Smooth muscle cell of bladder (primary cell): Measurements from ENCODE around the gene DSE. TPM values are rescaled to one million over a fixed set of nuclear protein-coding genes. Genes with fewer than 3 reads are reported as not detected.

ENCODE experiments used
- total RNA-seq: library from RNA; depleted of rRNA; stranded (reverse); fragments of >200 nt; gene quantifications from 2 replicates; pipeline ENCODE4 v1.2.3, GENCODE V29; 2014

The DSE gene
- total RNA-seq = 160 and 229 TPM in 2 replicates

GRCh38 chr6:116370760-116371119, at the start of gene DSE:
DSE (plus strand) TSS chr6:116370947; CDS start chr6:116399251, 28,304 bp downstream.

DNA sequence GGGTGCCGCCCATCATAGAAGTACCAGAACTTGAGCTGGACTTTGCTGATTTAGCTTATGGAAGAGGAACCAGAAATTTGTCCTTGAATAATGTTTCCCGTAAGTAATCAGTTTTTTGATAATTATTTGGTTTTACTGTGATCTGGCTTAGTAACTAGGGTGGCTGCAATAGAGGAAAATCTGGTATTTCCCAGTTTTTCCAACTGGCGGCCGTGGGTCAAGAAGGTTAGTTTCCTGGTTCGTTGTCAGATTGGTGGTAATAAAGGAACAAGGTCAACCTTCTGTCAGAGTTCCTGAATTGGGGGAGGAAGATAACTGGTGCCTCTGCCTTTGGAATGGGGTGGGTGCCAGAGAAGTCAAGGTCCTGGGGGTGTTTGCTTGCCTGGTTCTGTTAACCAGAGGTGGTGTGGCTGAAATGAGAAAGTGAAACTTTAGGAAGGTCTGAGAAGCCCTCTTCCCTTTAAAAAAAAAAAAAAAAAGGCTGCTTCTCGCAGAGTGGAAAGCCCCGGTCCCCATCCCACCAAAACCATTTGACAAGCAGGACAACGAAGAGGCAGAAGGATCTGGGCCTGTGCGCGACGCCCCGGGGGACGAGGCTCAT, 90.7 kb downstream of the DSE start, which contains the start of gene CALHM6:
Gene CALHM6, plus strand, starts transcription at position 45 of the 601 bp plus-strand sequence. Its CDS starts 555 bp downstream, at position 600.

Other genes starting within 250 kb of the DSE start
- gene COL10A1, start 244.8 kb upstream of the DSE start, total RNA-seq = 0.09 and 6.5 TPM in 2 replicates
- 5.4 and 6.0 TPM in 2 replicates for gene TSPYL4, start 116.9 kb upstream of the DSE start, total RNA-seq
- 78.4 and 102 TPM in 2 replicates for gene TSPYL1, start 91.0 kb upstream of the DSE start, total RNA-seq
- 1.6 and 2.3 TPM in 2 replicates for gene CALHM6, start 90.4 kb downstream of the DSE start, total RNA-seq
- gene CALHM5, start 140.7 kb downstream of the DSE start, total RNA-seq = 8.0 and 8.7 TPM in 2 replicates
- gene TRAPPC3L, start 174.7 kb downstream of the DSE start, total RNA-seq = 0.09 and 0.14 TPM in 2 replicates
- not detected in 2 replicates for gene CALHM4, start 182.8 kb downstream of the DSE start, total RNA-seq
- 21.1 and 21.9 TPM in 2 replicates for gene RWDD1, start 200.6 kb downstream of the DSE start, total RNA-seq
- under 0.01 and 0.09 TPM in 2 replicates for gene RSPH4A, start 245.5 kb downstream of the DSE start, total RNA-seq